Hepatocyte (in vitro differentiated cells): ENCODE results near the gene NHEJ1. TPM values are rescaled to one million over a fixed set of nuclear protein-coding genes. Genes with fewer than 3 reads are reported as not detected.

ENCODE experiments used
- DNase-seq: peaks from one replicate; pipeline ENCODE4 v3.0.0-alpha.2; 2016; ENCODE audit warnings: low spot score
- H2AFZ ChIP-seq: fragments of 200-600 bp; sonication (generic); 2 replicates; pipeline ENCODE4 v1.6.0; 2016; ENCODE audit warnings: antibody characterized with exemption, mild to moderate bottlenecking
- H3K27ac ChIP-seq: fragments of 200-600 bp; sonication (generic); 2 replicates; pipeline ENCODE4 v1.5.1; 2016; ENCODE audit warnings: mild to moderate bottlenecking
- H3K27me3 ChIP-seq: fragments of 200-600 bp; sonication (generic); 2 replicates; pipeline ENCODE4 v1.6.1; 2016
- H3K36me3 ChIP-seq: fragments of 200-600 bp; sonication (generic); replicated peaks from 2 replicates; pipeline ENCODE4 v1.5.1; 2016; ENCODE audit warnings: low read depth; ENCODE audit not compliant: insufficient read depth
- H3K4me1 ChIP-seq: fragments of 200-600 bp; sonication (generic); 2 replicates; pipeline ENCODE4 v1.5.1; 2016; ENCODE audit warnings: mild to moderate bottlenecking, moderate library complexity; ENCODE audit not compliant: insufficient read depth
- H3K4me2 ChIP-seq: fragments of 200-600 bp; sonication (generic); 2 replicates; pipeline ENCODE4 v1.6.0; 2016
- H3K4me3 ChIP-seq: fragments of 200-600 bp; sonication (generic); 2 replicates; pipeline ENCODE4 v1.5.1; 2016; ENCODE audit warnings: mild to moderate bottlenecking
- H3K79me2 ChIP-seq: fragments of 200-600 bp; sonication (generic); 2 replicates; pipeline ENCODE4 v1.6.0; 2017; ENCODE audit warnings: mild to moderate bottlenecking
- H3K9me2 ChIP-seq: fragments of 200-600 bp; sonication (generic); replicated peaks from 2 replicates; pipeline ENCODE4 v1.6.0; 2017; ENCODE audit warnings: mild to moderate bottlenecking; ENCODE audit not compliant: insufficient read depth
- H3K9me3 ChIP-seq: fragments of 200-600 bp; sonication (generic); 2 replicates; pipeline ENCODE4 v1.5.1; 2016; ENCODE audit warnings: low read depth, mild to moderate bottlenecking
- H4K20me1 ChIP-seq: fragments of 200-600 bp; sonication (generic); 2 replicates; pipeline ENCODE4 v1.6.0; 2016; ENCODE audit warnings: mild to moderate bottlenecking; ENCODE audit not compliant: insufficient read depth, poor library complexity, severe bottlenecking
- EZH2 ChIP-seq: fragments of 200-600 bp; sonication (generic); IDR thresholded peaks from 2 replicates; pipeline ENCODE4 v1.6.1; 2016; ENCODE audit warnings: antibody characterized with exemption, mild to moderate bottlenecking, borderline replicate concordance
- EZH2phosphoT487 ChIP-seq: fragments of 200-600 bp; sonication (generic); IDR thresholded peaks from one replicate; pipeline ENCODE4 v1.6.1; 2018; ENCODE audit warnings: antibody characterized with exemption, mild to moderate bottlenecking, low read depth, moderate library complexity; ENCODE audit not compliant: unreplicated experiment, severe bottlenecking
- WGBS: methylation state at CpG from one replicate; pipeline ENCODE4 v1.1.6; 2016; ENCODE audit warnings: low lambda C conversion rate; ENCODE audit errors: missing lambda C conversion rate; 5-methylcytosine and 5-hydroxymethylcytosine counted together
- polyA plus RNA-seq: library from polyadenylated mRNA; unstranded; fragments of >200 nt; fragmentation: Nextera tagmentation; extraction: Ambion mirVana; gene quantifications from 2 replicates; pipeline ENCODE4 v1.2.1, GENCODE V29; 2016
- total RNA-seq: library from RNA; depleted of rRNA; stranded (reverse); fragments of >200 nt; gene quantifications from 2 replicates; pipeline ENCODE4 v1.2.3, GENCODE V29; 2014
- TF ChIP-seq, protein P1 (sequence below): fragments of 200-600 bp; sonication (generic); IDR thresholded peaks from 2 replicates; pipeline ENCODE4 v1.5.1; 2016; ENCODE audit warnings: antibody characterized with exemption, mild to moderate bottlenecking; ENCODE audit not compliant: poor library complexity

NHEJ1 gene
- total and polyA plus RNA-seq, 2 experiments from 2014 or later = 18.1 to 28.2 TPM

DNA sequence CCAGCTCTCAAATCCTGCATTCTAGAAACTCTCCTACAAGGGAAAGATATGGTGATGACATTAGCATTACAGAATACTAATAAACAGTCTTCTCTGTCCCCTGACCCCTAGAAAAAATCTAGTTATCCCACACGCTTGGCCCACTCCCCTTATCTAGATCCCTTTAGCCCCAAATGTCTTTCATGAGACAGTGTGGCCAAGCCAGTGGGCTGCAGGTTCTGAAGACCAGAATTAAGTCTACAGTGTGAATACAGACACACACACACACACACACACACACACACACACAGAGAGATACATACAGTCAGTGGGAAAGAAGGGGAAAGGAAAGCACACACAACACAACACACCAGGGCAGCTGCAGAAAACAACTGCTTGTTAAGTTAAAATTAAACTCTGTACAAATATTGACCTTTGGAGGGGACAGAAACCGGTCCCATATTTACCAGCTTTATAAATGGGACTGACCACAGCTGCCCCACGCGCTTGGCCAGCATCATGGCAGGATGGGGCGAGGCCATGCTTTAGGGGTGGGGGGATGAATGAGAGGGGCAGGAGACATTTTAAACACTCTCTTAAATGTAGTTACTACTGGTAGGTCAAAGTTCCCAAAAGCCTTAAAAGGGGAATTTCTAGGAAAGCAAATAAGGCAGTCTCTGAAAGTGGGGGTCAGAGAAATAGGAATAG, 49.1 kb downstream of the NHEJ1 start:
- H3K4me2 ChIP-seq = peak overlapping the region; percentile 47

DNA sequence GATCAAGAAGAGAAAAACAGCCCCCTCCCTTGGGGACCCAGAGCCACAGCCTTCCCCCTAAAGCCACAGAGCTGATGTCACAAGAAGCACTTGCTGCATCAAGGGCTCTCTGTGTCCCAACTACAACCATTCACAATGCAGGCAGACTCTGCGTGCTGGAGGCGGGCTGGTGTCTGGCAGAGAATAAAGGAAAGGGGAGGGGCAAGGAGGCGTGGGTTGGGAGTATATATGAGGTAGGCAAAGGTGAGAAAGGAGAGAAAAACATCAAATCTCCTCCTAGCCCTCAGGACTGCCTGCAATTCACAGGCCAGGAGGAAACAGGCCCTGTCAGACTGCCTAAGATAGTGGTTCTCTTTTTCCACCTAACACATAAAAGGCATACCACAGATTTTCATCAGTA, 51.1 kb downstream of the NHEJ1 start:
- peaks cover 28% of the 10 kb centered on the region for H3K4me1 ChIP-seq
- WGBS = 51% methylated on average over 3 of the region's 3 CpGs

More for the DNA sequence above, 49.1 kb downstream of the NHEJ1 start:
- Histone ChIP-seq H3K27me3 (no peaks in the 10 kb centered on the region), H3K36me3 (no peaks in the 10 kb centered on the region), H3K9me3 (no peaks in the 10 kb centered on the region), H3K9me2 (no peaks in the 10 kb centered on the region), H3K79me2 (peaks cover 30% of the 10 kb centered on the region), H3K4me3 (no peak overlapping the region), H4K20me1 (no peaks in the 10 kb centered on the region), H2AFZ (no peak overlapping the region), H3K27ac (peak overlapping the region; percentile 70), H3K4me1 (peaks cover 34% of the 10 kb centered on the region)
- DNase-seq = no peak
- TF ChIP-seq, protein P1, sequence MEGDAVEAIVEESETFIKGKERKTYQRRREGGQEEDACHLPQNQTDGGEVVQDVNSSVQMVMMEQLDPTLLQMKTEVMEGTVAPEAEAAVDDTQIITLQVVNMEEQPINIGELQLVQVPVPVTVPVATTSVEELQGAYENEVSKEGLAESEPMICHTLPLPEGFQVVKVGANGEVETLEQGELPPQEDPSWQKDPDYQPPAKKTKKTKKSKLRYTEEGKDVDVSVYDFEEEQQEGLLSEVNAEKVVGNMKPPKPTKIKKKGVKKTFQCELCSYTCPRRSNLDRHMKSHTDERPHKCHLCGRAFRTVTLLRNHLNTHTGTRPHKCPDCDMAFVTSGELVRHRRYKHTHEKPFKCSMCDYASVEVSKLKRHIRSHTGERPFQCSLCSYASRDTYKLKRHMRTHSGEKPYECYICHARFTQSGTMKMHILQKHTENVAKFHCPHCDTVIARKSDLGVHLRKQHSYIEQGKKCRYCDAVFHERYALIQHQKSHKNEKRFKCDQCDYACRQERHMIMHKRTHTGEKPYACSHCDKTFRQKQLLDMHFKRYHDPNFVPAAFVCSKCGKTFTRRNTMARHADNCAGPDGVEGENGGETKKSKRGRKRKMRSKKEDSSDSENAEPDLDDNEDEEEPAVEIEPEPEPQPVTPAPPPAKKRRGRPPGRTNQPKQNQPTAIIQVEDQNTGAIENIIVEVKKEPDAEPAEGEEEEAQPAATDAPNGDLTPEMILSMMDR = no peak
- TF ChIP-seq EZH2phosphoT487 (no peak), EZH2 (no peak)
- WGBS = 57% methylated on average over 5 of the region's 5 CpGs

DNA sequence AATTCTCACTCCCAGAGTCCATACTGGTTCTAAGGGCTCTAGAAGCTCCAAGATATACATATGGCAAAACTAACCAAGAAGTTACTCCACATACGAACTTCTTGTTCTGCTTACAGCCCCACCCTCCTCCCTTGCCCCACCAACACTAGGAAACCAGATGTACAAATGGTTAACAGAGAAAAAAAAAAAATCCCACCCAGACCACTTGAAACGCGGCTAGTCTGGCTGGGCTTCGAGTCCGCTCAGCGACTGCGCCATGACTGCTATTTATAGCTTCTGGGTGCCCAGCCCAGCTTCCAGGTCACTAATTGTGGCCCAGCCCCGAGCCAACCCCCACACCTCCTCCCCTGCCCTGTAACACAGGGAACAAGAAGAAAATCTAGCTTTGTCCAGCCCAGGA, 52.9 kb downstream of the NHEJ1 start:
- no peak overlapping the region for H3K4me2 ChIP-seq
- no peak overlapping the region for H3K4me3 ChIP-seq
- H4K20me1 ChIP-seq = no peaks in the 10 kb centered on the region
- TF ChIP-seq, protein P1 = no peak
- TF ChIP-seq EZH2phosphoT487 = no peak
- no peak for TF ChIP-seq EZH2
- H3K36me3 ChIP-seq = no peaks in the 10 kb centered on the region
- H3K27me3 ChIP-seq = no peaks in the 10 kb centered on the region
- peaks cover 21% of the 10 kb centered on the region for H3K79me2 ChIP-seq
- peaks cover 28% of the 10 kb centered on the region for H3K4me1 ChIP-seq
- no peak overlapping the region for H2AFZ ChIP-seq
- no peak for DNase-seq
- no peaks in the 10 kb centered on the region for H3K9me3 ChIP-seq
- no peak overlapping the region for H3K27ac ChIP-seq
- H3K9me2 ChIP-seq = no peaks in the 10 kb centered on the region
- WGBS = 54% methylated on average over 8 of the region's 8 CpGs

More for the DNA sequence above, 51.1 kb downstream of the NHEJ1 start:
- Histone ChIP-seq H3K79me2 (peaks cover 22% of the 10 kb centered on the region), H3K4me3 (no peak overlapping the region), H3K4me2 (no peak overlapping the region), H3K9me2 (no peaks in the 10 kb centered on the region), H3K27ac (peak overlapping the region; percentile 54), H3K9me3 (no peaks in the 10 kb centered on the region), H3K36me3 (no peaks in the 10 kb centered on the region), H4K20me1 (no peaks in the 10 kb centered on the region), H3K27me3 (no peaks in the 10 kb centered on the region), H2AFZ (no peak overlapping the region)
- peak; percentile 70 for DNase-seq
- TF ChIP-seq EZH2 (no peak), EZH2phosphoT487 (no peak)
- TF ChIP-seq, protein P1 = no peak
